Gastrocnemius medialis (tissue), 4 donors: ENCODE measurements around the gene SRGAP3. TPM values are rescaled to one million over a fixed set of nuclear protein-coding genes. Genes with fewer than 3 reads are reported as not detected.

Source experiments
- ATAC-seq, 2 donors: fragments of 150-250 bp; one replicate each; pipeline ENCODE4 v1.9.1; 2016
- DNase-seq, 2 donors: peaks; one replicate each; pipeline ENCODE4 v3.0.0-alpha.2; 2019
- H3K27ac ChIP-seq, 4 donors: fragments of 200-600 bp; sonication (generic); 1 replicate in 1 of 4; 2 replicates in 3 of 4; pipeline ENCODE4 v1.5.1; 2016 to 2018; ENCODE audit warnings: mild to moderate bottlenecking in 2 of 4, moderate library complexity in 1 of 4
- H3K27me3 ChIP-seq, 3 donors: fragments of 200-600 bp; sonication (generic) in 2 of 3; 1 replicate in 1 of 3; 2 replicates in 2 of 3; pipeline versions ENCODE4 v1.5.1 to v1.6.0; 2016 to 2019; ENCODE audit warnings: mild to moderate bottlenecking in 1 of 3, moderate library complexity in 1 of 3
- H3K36me3 ChIP-seq, 2 donors: fragments of 200-600 bp; sonication (generic) in 1 of 2; one replicate each; pipeline ENCODE4 v1.5.1; 2017 to 2018
- H3K4me1 ChIP-seq, 2 donors: fragments of 200-600 bp; sonication (generic) in 1 of 2; one replicate each; pipeline ENCODE4 v1.5.1; 2016 to 2017; ENCODE audit warnings: mild to moderate bottlenecking in 2 of 2
- H3K4me3 ChIP-seq, 4 donors: fragments of 200-600 bp; sonication (generic) in 3 of 4; 1 replicate in 1 of 4; 2 replicates in 3 of 4; pipeline ENCODE4 v1.5.1; 2016 to 2019; ENCODE audit warnings: mild to moderate bottlenecking in 2 of 4
- H3K9me3 ChIP-seq, 3 donors: fragments of 200-600 bp; sonication (generic) in 2 of 3; 1 replicate in 1 of 3; 2 replicates in 2 of 3; pipeline ENCODE4 v1.5.1; 2016 to 2019
- CTCF ChIP-seq, 5 experiments: fragments of 450-650 bp in 3 of 5; fragments of 200-600 bp in 2 of 5; sonication (generic) in 2 of 5; IDR thresholded peaks in 4 of 5; conservative IDR thresholded peaks in 1 of 5; 1 replicate in 4 of 5; 2 replicates in 1 of 5; pipeline ENCODE4 v1.5.1; 2016 to 2019; ENCODE audit warnings: antibody characterized with exemption in 5 of 5, mild to moderate bottlenecking in 3 of 5, moderate library complexity in 3 of 5
- POLR2A ChIP-seq, 2 donors: fragments of 450-650 bp; IDR thresholded peaks; one replicate each; pipeline ENCODE4 v1.6.1; 2017; ENCODE audit warnings: antibody characterized with exemption in 2 of 2, mild to moderate bottlenecking in 2 of 2, moderate library complexity in 2 of 2
- in situ Hi-C, 4 donors: fragments of 200-750 bp; cut with MboI; loops; one replicate each; pipeline versions ENCODE4 v1.15.0 to v1.8.0; 2017; ENCODE audit warnings: low sequenced_read_pairs in 4 of 4
- intact Hi-C: fragments of 100-400 bp; cut with DNase I; formaldehyde crosslinking; loops from one replicate; pipeline ENCODE4 v1.15.1; 2023; ENCODE audit warnings: low total_unique reads
- total RNA-seq, 4 donors: library from RNA; depleted of rRNA; stranded (reverse); fragments of >200 nt; gene quantifications; one replicate each; pipeline versions ENCODE4 v1.1.0 to v1.2.3, GENCODE V29; 2016

The SRGAP3 gene
- total RNA-seq, 4 donors from 2014 or later = 1.3 to 2.3 (median 1.8) TPM

GRCh38 chr3:9099702-9100512 is 149.5 kb downstream of the SRGAP3 start:
- Histone ChIP-seq H3K9me3 (no peaks in the 10 kb centered on the region), H3K27me3 (no peaks in the 10 kb centered on the region), H3K36me3 (no peaks in the 10 kb centered on the region), H3K27ac (no peak overlapping the region), H3K4me3 (no peak overlapping the region), H3K4me1 (no peaks in the 10 kb centered on the region)
- DNase-seq = no peak
- intact Hi-C loops (no loop called here), in situ Hi-C loops (loop anchor here in 1 of 4 donors (25.0 kb wide), 1 partner anchor 187 kb away; no protein-coding TSS in a partner anchor)
- TF ChIP-seq POLR2A (IDR thresholded peaks at IDR 0.05) (no peak), CTCF (IDR thresholded peaks at IDR 0.05 in 4 of 5, conservative IDR thresholded peaks at IDR 0.05 in 1 of 5) (no peak)
- ATAC-seq = no peak

GRCh38 chr3:9098716-9099675 is 150.4 kb downstream of the SRGAP3 start:
- H3K9me3 ChIP-seq = no peaks in the 10 kb centered on the region
- H3K36me3 ChIP-seq = no peaks in the 10 kb centered on the region
- in situ Hi-C loops (loop anchor here in 1 of 4 donors (25.0 kb wide), 1 partner anchor 188 kb away; no protein-coding TSS in a partner anchor), intact Hi-C loops (no loop called here)
- H3K4me3 ChIP-seq = no peak overlapping the region
- ATAC-seq (no peak), DNase-seq (no peak)
- no peaks in the 10 kb centered on the region for H3K27me3 ChIP-seq
- H3K4me1 ChIP-seq = no peaks in the 10 kb centered on the region
- TF ChIP-seq CTCF (IDR thresholded peaks at IDR 0.05 in 4 of 5, conservative IDR thresholded peaks at IDR 0.05 in 1 of 5) (no peak), POLR2A (IDR thresholded peaks at IDR 0.05) (no peak)
- no peak overlapping the region for H3K27ac ChIP-seq

- ATAC-seq (no peak), DNase-seq (no peak)
- H3K27ac ChIP-seq = no peak overlapping the region
- H3K4me3 ChIP-seq = no peak overlapping the region
- TF ChIP-seq POLR2A (IDR thresholded peaks at IDR 0.05) = no peak
- TF ChIP-seq CTCF (IDR thresholded peaks at IDR 0.05 in 4 of 5, conservative IDR thresholded peaks at IDR 0.05 in 1 of 5) = no peak
- no peaks in the 10 kb centered on the region for H3K9me3 ChIP-seq
- intact Hi-C loops = no loop called here
- H3K36me3 ChIP-seq = no peaks in the 10 kb centered on the region
- in situ Hi-C loops = loop anchor here in 1 of 4 donors (25.0 kb wide), 1 partner anchor 190 kb away; no protein-coding TSS in a partner anchor
- no peaks in the 10 kb centered on the region for H3K4me1 ChIP-seq
- H3K27me3 ChIP-seq = no peaks in the 10 kb centered on the region
Measured at GRCh38 chr3:9097495-9097894, 152.0 kb downstream of the SRGAP3 start.

GRCh38 chr3:9091486-9092235 is 157.8 kb downstream of the SRGAP3 start:
- Histone ChIP-seq H3K36me3 (no peaks in the 10 kb centered on the region), H3K4me1 (peaks cover 0 to 13% of the 10 kb centered on the region in 2 donors), H3K9me3 (no peaks in the 10 kb centered on the region), H3K27me3 (no peaks in the 10 kb centered on the region), H3K4me3 (no peak overlapping the region), H3K27ac (no peak overlapping the region)
- TF ChIP-seq POLR2A (IDR thresholded peaks at IDR 0.05) (no peak), CTCF (IDR thresholded peaks at IDR 0.05 in 4 of 5, conservative IDR thresholded peaks at IDR 0.05 in 1 of 5) (no peak)
- DNase-seq (no peak), ATAC-seq (no peak)
- in situ Hi-C loops (loop anchor here in 1 of 4 donors (25.0 kb wide), 1 partner anchor 196 kb away; no protein-coding TSS in a partner anchor), intact Hi-C loops (no loop called here)
